DMS79 (cell line): ENCODE measurements around the gene FBLN2.

Experiments used
- DNase-seq: peaks from one replicate; lab custom pipeline; 2025; lab: John Stamatoyannopoulos, UW

Gene FBLN2

DNA sequence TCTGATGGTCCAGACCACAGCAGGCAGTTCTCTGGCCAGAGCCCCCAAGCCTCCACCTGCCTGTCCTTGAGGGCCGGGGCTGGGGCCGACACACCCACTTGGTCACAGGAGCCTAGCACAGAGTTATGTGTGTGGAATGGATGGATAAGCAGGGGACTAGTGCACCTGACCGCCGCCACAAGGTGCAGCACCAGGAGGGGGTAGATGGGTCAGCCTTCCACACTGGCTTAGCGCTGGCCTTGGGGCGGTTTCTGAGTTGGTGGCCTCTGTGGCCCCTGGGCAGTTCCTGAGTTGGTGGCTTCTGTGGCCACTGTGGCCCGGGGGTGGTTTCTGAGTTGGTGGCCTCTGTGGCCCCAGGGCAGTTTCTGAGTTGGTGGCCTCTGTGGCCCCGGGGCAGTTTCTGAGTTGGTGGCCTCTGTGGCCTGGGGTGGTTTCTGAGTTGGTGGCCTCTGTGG is 75.8 kb downstream of the FBLN2 start:
- no peak for DNase-seq

DNA sequence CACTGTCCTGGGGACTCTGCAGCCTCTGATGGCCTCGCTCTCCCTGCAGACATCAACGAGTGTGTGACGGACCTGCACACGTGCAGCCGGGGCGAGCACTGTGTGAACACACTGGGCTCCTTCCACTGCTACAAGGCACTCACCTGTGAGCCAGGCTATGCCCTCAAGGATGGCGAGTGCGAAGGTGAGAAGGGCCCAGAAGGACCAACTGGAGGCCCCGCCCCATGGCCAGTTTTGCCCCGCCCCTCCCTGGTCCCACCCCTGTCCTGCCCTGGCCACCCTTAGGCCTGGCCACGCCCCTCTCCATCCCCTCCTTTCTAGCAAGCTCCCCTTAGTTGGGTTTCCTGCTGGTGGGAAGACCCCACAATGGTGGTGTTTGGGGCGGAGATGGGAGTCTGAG is 77.5 kb downstream of the FBLN2 start:
- no peak for DNase-seq

DNA sequence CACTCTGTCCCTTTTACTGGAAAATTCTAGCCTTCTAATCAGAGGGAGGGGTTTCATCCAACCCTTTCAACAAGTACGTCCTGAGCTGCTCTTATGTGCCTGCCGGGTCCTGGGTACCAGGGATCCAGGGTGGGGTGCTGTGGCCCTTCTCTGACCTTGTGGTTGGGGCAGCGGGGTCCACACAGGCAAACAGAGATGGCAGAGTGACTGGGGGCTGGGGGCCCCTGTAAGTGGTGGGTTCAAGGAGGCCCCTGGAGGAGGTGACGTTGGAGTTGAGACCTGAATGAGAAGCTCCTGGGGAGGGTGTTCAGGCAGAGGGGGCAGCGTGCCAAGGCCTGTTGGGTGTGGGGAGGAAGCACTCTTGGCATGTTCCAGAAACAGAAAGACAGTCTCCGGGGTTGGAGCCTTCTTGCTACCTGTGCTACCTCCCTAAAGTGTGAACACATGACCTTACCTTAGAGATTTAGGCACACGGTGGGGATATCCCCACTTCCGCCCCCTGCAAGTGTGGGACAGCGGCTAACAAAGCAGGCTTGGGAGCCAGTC is 78.1 kb downstream of the FBLN2 start:
- no peak for DNase-seq

DNA sequence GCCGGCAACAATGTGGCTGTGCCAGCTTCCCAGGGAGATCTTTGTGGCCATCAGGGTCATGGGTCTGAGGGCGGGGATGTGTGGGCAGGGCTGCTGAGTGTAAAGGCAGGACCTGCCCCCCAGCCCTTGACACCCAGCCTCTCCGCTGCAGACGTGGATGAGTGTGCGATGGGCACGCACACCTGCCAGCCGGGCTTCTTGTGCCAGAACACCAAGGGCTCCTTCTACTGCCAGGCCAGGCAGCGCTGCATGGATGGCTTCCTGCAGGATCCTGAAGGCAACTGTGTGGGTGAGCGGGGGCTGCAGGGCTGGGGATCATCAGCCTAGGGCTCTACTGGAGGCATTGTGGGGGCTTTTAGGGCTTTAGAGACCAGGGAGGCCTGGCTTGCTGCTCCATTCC is 78.8 kb downstream of the FBLN2 start:
- no peak for DNase-seq

DNA sequence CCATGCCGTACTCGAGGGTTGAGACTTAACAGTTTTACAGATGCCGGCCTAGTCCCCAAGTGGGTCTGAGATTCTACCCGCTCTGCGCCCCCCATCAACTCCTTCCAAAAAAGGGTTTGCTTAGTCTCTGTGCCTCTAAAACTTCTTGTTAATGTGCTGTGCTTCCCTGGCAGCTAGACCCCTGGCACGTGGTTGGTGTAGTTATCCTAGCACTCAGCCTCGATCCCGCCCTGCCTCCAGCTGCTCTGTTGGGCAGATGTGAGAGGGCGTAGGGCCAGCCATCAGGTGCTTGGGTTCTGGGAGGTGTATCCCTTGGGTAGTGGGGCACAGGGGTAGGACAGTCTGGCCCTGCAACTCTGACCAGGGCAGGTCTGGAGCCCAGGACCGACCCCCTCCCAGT is 79.5 kb downstream of the FBLN2 start:
- no peak for DNase-seq

DNA sequence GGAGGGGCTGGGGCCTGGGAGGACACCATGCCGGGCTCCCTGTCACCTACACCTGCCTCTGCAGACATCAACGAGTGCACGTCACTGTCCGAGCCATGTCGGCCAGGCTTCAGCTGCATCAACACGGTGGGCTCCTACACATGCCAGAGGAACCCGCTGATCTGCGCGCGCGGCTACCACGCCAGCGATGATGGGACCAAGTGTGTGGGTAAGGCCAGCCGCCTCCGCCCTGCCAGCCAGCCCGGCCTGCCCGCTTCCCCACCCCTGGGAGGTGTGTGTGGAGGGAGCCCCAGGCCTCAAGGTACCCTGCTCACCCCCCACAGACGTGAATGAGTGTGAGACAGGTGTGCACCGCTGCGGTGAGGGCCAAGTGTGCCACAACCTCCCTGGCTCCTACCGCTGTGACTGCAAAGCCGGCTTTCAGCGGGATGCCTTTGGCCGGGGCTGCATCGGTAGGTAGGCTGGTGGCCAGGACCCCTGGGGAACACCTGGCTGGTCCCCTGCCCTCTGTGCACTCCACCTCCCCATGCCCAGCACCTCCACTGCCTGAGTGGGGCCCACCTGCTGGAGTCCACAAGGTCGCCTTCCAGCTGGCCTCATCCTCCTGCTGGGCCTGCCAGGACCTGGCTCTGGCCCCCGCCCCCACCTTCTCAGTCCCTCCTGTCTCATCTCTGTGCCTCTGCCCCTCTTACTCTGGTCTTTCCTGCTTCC is 80.1 kb downstream of the FBLN2 start:
- no peak for DNase-seq

DNA sequence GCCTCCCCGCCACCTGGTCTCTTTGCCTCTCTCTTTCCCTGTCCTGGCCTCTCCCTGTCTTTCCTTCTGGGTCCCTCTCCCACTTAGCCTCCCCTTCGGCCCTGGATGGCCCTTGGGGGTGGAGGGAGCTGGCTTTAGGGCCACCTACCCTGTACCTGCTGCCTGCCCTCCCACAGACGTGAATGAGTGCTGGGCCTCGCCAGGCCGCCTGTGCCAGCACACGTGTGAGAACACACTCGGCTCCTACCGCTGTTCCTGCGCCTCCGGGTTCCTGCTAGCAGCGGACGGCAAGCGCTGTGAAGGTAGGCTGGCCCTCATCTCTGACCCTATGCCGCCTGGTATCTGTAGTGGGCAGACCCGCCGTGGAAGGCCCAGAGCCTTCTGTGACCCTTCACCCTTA is 80.7 kb downstream of the FBLN2 start:
- DNase-seq = no peak

DNA sequence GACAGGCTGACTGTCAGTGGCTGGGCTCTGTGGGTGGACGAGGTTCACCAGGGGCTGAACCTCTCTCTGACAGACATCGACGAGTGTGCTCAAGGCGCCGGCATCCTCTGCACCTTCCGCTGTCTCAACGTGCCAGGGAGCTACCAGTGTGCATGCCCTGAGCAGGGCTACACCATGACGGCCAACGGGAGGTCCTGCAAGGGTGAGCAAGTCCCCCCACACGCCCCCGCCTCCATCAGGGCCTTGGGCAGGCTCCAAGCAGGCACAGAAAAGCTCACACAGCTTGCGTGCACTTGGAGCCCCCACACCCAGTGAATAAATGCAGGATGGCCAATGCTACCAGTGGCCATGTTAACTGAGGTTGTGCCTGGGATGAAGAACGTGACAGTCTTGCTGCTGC is 82.3 kb downstream of the FBLN2 start:
- DNase-seq = no peak

DNA sequence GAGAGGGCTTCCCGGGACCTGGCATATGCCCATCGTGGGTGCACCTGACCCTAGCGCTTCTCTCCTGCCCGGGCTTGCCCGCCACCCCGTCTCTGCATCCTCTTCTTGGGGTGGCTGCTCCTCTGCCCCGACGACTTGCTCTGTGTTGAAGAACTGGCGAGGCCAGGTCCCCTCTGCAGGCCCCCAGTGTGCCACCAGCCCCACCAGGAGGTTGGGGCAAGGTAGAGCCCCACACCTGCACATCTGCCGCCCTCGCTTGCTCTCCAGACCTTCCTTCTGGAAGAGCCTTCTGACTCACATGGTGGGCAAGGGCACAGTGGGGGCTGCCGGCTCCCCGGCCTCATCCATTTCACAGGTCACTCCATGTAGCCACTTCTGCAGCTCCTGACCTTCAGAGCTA is 84.3 kb downstream of the FBLN2 start:
- no peak for DNase-seq

DNA sequence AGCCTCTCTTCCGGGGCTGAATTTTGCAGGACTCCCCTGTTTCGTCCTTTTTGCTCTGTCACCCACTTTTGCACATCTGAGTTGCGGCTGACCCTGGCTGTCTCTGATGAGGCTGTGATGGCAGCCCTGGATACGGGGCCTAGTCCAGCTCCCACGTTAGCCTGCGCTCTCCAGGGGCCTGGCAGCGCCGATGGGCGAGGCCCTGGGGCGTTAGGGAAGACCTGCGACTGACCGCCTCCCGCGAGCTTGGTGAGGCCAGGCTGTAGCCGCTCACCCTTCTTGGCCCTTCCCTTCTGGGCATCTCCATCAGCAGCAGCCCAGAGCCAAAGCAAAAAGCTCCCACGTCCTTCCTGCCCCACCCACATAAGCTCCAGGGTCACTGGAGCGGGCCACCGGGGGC is 85.2 kb downstream of the FBLN2 start:
- DNase-seq = no peak

DNA sequence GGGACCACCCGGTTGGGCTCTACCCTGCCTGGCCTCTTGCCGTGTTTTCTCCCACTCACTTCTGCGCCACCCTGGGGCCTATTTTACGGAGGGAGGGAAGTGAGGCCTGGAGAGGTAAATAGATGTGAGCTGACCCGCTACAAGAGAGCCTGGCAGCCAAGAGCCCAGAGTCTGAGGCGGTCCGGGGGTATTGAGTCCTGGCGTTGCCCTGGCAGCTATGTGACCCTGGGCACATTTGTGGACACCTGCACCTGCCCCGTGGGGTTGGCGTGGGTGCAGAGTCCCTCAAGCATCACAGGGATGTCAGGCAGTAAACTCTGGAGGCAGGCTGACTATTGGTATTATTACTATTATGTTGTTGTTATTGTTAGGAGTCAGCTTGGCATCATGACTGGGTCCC is 85.7 kb downstream of the FBLN2 start:
- no peak for DNase-seq

DNA sequence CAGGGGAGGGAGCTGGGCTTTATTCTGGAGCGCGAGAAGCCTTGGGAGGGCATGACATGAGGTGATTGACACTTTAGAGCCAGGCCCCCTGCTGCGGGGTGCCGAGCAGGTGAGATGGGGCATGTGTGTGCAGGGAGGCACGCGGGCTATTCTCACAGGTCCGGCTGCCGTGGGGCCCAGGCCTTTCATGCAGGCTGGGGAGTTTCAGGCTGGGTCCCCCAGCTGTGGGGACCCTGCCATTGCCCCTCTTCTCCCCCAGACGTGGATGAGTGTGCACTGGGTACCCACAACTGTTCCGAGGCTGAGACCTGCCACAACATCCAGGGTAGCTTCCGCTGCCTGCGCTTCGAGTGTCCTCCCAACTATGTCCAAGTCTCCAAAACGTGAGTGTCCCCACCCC is 87.3 kb downstream of the FBLN2 start:
- no peak for DNase-seq

DNA sequence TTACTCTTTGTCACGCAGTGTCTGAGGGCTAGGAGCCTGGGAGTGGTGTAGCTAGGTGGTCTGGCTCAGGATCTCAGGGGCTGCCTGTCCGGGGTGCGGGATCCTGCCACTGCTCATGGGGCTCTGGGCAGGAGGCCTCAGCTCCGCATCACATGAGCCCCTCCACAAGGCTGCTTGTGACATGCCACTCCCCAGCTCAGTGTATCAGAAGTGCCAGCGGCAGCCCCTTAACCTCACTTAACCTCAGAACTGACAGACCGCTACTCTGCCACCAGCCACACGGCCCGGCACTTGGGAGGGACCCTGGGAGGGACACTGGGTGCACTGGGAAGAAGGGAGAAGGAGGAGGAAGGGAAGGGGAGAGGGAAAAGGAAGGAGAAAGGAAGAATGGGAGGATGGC is 87.9 kb downstream of the FBLN2 start:
- DNase-seq = no peak

DNA sequence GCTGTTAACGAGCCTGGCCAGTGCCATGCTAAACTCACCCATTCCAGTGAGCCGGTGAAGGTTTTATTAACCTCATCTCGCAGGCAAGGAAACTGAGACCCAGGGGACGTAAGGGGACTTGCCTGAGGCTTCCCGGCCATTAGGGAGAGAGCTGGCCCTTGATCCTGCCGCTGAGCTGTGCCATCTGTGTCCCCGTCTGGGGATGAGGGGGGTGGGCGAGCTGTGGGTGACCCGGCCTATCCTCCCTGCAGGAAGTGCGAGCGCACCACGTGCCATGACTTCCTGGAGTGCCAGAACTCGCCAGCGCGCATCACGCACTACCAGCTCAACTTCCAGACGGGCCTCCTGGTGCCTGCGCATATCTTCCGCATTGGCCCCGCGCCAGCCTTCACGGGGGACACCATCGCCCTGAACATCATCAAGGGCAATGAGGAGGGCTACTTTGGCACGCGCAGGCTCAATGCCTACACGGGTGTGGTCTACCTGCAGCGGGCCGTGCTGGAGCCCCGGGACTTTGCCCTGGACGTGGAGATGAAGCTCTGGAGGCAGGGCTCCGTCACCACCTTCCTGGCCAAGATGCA is 88.5 kb downstream of the FBLN2 start:
- DNase-seq = no peak

DNA sequence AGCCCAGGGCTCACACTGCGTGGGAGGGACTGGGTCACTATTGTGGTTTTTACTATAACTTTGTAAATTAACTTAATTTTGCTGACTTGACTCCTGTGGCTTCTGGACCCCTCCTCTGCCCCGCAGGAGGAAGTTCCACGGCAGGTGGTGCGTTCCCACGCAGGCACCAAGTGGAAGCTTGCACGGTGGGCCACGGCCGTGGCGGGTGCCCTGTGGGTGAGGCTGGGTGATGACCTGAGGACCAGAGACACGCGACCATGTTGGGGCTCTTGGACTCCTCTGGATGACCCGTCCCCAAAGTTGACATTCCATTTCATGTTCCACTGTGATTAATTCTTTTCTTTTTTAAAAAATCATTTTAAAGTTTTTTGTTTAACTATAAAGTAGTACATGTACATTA is 89.0 kb downstream of the FBLN2 start:
- no peak for DNase-seq

DNA sequence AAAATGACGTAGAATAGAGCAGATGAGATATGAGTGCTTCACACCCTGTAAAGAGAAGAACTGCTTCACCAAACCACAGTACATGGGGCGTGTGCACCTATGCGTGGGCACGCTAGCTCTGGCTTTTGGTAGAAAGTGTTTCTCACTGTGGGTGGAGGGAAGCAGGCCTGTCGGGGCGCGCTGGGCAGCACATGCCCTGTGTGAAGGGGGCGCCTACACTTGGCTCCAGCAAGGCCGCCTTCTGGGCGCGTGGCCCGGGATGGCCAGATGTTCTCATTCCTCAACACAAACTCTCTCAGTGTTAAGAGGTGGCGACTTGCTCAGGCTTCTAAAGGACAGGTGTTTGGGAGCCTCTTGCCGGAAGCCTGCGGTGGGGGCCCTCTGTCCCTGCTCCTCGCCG is 90.0 kb downstream of the FBLN2 start:
- no peak for DNase-seq

DNA sequence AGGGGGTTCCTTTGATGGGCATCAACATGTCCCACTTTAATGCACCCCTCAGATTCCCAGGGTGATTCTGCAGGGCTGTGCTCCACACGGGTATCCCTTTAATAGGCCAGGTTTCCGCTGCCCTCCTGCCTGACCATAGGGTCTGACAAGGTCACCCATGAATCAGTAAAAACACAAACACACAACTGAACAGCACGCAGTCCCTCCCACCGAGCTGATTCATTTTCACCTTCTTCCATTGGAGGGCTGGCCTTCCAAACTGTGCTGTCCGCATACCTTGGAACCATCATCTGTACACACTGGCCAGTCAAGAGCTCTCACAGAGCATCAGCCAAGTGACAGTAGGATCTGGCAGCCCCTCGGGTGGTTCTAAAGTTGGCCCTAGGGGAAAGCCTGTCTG is 93.7 kb downstream of the FBLN2 start:
- no peak for DNase-seq

DNA sequence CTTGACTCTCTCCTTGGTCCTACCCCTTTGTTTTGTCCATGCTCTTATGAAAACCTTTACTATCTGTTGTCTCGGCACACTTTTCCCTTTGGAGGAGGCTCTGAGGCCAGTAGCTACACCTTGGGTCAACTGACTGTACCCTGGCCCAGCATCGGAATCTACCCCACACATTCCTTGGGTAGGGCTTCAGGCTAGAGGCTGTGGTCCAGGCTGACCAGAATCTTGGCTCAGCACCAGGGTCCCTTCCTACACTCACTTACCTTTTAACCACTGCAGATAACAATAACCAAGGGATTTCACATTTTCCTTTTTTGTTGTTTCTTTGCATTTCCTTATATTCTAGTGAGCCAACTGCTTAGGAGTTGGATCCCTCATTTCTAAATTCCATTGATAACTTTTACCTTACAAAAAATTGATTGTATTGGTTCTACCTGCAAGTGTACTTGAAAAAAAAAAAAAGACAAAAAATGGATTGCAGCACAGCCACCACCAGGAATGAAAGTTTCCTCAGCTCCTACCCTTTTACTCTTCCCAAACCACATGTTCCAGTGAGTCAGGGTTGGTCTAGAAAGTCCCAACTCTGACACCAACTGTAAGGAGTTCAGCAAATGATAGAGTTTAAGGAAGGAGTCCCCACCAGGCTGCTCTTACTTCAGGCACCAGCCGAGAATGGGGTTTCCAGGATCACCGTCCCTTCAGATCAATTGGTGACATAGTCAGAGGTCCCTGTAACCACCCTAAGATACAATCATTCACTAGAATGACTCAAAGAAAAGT is 95.6 kb downstream of the FBLN2 start:
- DNase-seq = no peak

DNA sequence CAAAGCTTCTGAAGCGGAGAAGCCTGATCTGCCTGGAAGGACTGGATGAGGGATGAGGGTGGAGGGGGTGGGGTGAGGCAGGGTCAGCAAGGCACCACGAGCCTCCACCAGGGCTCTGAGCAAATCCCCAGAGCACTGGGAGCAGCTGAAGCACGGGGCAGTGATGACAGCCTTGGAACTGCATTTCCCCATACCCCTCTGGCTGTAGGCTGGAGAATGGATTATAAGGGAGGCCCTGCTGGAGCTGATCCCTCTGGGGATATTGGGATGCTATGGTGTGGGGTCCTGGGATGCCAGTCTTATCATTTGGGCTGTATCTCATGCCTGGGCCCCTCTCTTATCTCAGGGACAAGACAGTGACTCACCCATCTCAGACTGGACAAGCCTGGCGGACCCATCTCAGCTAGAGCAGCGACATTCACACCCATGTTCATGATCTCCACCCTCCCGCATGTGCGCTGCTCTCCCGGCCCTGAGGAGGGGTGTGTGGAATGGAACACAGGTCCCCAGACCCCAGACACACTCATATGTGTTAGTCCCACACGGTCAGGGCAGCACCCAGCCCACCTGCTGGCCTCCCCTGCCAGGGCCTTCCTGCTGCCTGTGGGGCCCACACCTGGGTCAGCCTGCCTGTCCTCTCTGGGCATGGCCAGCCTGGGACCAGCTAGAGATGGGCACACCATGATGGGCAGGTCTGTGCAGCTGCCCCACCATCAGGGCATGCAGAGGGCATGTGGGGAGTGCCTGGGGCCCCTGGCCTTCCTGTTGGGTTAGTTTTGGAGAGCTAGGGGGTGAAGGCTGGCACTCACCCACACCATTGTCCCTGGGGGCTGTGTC is 97.1 kb downstream of the FBLN2 start:
- DNase-seq = no peak

DNA sequence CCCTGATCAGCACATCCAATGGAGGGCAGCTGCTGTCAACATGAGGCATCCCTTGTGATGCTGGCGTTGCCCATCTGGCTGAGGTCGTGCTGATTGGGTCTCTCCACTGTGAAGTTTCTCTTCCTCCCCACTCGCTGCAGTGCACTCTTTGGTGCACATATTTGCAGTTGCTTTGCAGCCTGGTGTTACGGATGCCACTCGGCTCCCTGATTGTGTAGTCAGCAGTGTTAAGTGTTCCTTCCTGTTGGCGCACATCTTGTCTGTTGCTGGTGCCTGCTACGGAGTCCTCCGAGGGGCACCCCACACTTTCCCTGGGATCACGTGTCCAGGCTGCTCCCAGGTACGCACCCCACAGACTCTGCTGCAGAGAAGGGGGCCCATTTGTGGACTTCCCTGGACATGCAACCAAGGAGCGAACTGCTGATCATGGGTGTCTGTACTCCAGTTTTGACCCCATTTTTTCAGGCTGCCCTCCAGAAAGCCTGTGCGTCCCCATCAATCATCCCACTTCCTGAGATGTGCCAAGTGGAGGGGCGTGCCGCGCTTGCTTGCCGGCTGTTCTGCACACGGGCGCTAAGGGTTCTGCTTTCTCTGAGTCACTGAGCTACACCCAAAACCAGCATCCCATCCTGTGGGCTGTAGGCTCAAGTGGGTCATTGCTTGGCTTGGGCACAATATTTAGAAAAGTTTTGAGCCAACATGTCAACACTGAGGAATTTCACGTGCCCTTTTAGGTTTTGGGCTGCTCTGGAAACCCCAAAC is 98.6 kb downstream of the FBLN2 start:
- DNase-seq = no peak
